ENCODE measurements around the gene N4BP2L2. TPM values are rescaled to one million over a fixed set of nuclear protein-coding genes. Genes with fewer than 3 reads are reported as not detected.
A peak's percentile ranks its signal among the peaks of the same experiment; 100 is the strongest.

Gene N4BP2L2
- total RNA-seq: 131 TPM
- long read RNA-seq, full-length matches to known transcripts: 10 of 97 reads
- long read RNA-seq, partial matches to known transcripts: 34 of 97 reads
- long read RNA-seq, other reads (novel, unspliced or antisense): 53 of 97 reads

- Histone ChIP-seq H3K9me3 (replicated peaks) (no peaks in the 10 kb centered on the region), H3K27ac (replicated peaks) (peak within 1 kb of the TSS; percentile 95), H3K4me3 (peak within 1 kb of the TSS; percentile 80), H3K36me3 (peaks cover 23% of the 10 kb centered on the region), H3K4me1 (peaks cover 54% of the 10 kb centered on the region), H3K27me3 (ENCODE audit: low read depth) (no peaks in the 10 kb centered on the region)
- intact Hi-C loops (cut with micrococcal nuclease): loop anchor here (10.0 kb wide), 1 partner anchor 114 kb away; the partner anchor contains the start of gene N4BP2L1
- DNase-seq: peak; percentile 90
- TF ChIP-seq CTCF (IDR thresholded peaks at IDR 0.05; ENCODE audit: borderline replicate concordance): peak; percentile 53
These were observed at the start of gene N4BP2L2 for GRCh38 chr13:32538621-32539246. TSS of gene N4BP2L2 (minus strand) at chr13:32538795. CDS start at chr13:32537027, 1,768 bp downstream.

- H3K27ac ChIP-seq (replicated peaks): peak overlapping the region; percentile 90
- no peaks in the 10 kb centered on the region for H3K27me3 ChIP-seq (ENCODE audit: low read depth)
- peaks cover 53% of the 10 kb centered on the region for H3K4me1 ChIP-seq
- H3K4me3 ChIP-seq: peak overlapping the region; percentile 73
- no peaks in the 10 kb centered on the region for H3K9me3 ChIP-seq (replicated peaks)
- no peak for TF ChIP-seq CTCF (IDR thresholded peaks at IDR 0.05; ENCODE audit: borderline replicate concordance)
- intact Hi-C loops (cut with micrococcal nuclease): loop anchor here (5.0 kb wide), 1 partner anchor 50 kb away; no protein-coding TSS in a partner anchor
- no peak for DNase-seq
- H3K36me3 ChIP-seq: no peaks in the 10 kb centered on the region
These were observed 49.2 kb upstream of the N4BP2L2 start for GRCh38 chr13:32587811-32588170.

GRCh38 chr13:32587011-32587810 lies 48.6 kb upstream of the N4BP2L2 start:
- peak overlapping the region; percentile 73 for H3K4me3 ChIP-seq
- peak; percentile 75 for DNase-seq
- peaks cover 50% of the 10 kb centered on the region for H3K4me1 ChIP-seq
- no peaks in the 10 kb centered on the region for H3K9me3 ChIP-seq (replicated peaks)
- H3K27me3 ChIP-seq (ENCODE audit: low read depth): no peaks in the 10 kb centered on the region
- H3K36me3 ChIP-seq: no peaks in the 10 kb centered on the region
- TF ChIP-seq CTCF (IDR thresholded peaks at IDR 0.05; ENCODE audit: borderline replicate concordance): no peak
- peak overlapping the region; percentile 90 for H3K27ac ChIP-seq (replicated peaks)
- intact Hi-C loops (cut with micrococcal nuclease): loop anchor here (5.0 kb wide), 1 partner anchor 50 kb away; no protein-coding TSS in a partner anchor

GRCh38 chr13:32586080-32586900 lies 47.7 kb upstream of the N4BP2L2 start, which contains the start of gene PDS5B:
TSS of gene PDS5B (plus strand) at chr13:32586452. CDS start at chr13:32648773, 62,321 bp downstream.
- intact Hi-C loops (cut with micrococcal nuclease): loop anchor here (5.0 kb wide), 1 partner anchor 51 kb away; no protein-coding TSS in a partner anchor
- Histone ChIP-seq H3K36me3 (no peaks in the 10 kb centered on the region), H3K4me3 (peak within 1 kb of the TSS; percentile 73), H3K27ac (replicated peaks) (peak within 1 kb of the TSS; percentile 90), H3K4me1 (peaks cover 47% of the 10 kb centered on the region), H3K27me3 (ENCODE audit: low read depth) (no peaks in the 10 kb centered on the region), H3K9me3 (replicated peaks) (no peaks in the 10 kb centered on the region)
- DNase-seq: peak; percentile 94
- TF ChIP-seq CTCF (IDR thresholded peaks at IDR 0.05; ENCODE audit: borderline replicate concordance): peak; percentile 95
